Stimulated activated CD8-positive, alpha-beta memory T cell treated with anti-CD3 and anti-CD28 coated beads, Interleukin-15, amount 100 ng/mL, for 4 hours (primary cell): ENCODE data around the gene TRAPPC12.
"Not testable (repeated sequence)": the region's sequence is repeated elsewhere in the genome, so short reads cannot be mapped to it uniquely, and the experiment has no call there.

Experiments
- DNase-seq, 2 donors: peaks; one replicate each; pipeline ENCODE4 v3.0.0-alpha.2; 2020; ENCODE audit warnings: low read depth in 2 of 2

TRAPPC12 gene

GRCh38 chr2:3486047-3487027 lies 106.8 kb downstream of the TRAPPC12 start:
- DNase-seq: no peak

GRCh38 chr2:3487028-3487425 lies 107.5 kb downstream of the TRAPPC12 start:
- DNase-seq: no peak

DNA sequence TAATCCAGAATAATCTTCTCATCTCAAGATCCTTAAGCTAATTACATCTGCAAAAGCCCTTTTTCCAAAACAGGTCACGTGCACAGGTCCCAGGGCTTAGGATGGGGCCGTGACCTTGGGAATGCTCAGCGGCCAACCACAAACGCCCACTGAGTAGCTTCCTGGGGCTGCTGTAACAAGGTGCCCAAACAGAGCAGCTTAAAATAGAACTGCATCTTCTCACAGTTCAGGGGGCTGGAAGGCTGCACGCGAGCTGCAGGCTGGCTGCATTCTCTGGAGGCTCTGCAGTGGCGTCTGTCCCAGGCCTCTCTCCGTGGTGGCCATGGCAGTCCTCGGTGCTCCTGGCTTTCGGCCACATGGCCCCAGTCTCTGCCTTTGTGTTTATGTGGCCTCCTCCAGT lies 107.9 kb downstream of the TRAPPC12 start:
- no peak for DNase-seq

GRCh38 chr2:3488061-3488531 lies 108.6 kb downstream of the TRAPPC12 start:
- no peak for DNase-seq

- DNase-seq: no peak
Observed at GRCh38 chr2:3488855-3489763, 109.6 kb downstream of the TRAPPC12 start.

GRCh38 chr2:3489764-3490115 lies 110.2 kb downstream of the TRAPPC12 start:
- DNase-seq: no peak

GRCh38 chr2:3490191-3491170 lies 111.0 kb downstream of the TRAPPC12 start:
- DNase-seq: no peak

- DNase-seq: no peak
Observed at GRCh38 chr2:3491306-3491705, 111.8 kb downstream of the TRAPPC12 start.

DNA sequence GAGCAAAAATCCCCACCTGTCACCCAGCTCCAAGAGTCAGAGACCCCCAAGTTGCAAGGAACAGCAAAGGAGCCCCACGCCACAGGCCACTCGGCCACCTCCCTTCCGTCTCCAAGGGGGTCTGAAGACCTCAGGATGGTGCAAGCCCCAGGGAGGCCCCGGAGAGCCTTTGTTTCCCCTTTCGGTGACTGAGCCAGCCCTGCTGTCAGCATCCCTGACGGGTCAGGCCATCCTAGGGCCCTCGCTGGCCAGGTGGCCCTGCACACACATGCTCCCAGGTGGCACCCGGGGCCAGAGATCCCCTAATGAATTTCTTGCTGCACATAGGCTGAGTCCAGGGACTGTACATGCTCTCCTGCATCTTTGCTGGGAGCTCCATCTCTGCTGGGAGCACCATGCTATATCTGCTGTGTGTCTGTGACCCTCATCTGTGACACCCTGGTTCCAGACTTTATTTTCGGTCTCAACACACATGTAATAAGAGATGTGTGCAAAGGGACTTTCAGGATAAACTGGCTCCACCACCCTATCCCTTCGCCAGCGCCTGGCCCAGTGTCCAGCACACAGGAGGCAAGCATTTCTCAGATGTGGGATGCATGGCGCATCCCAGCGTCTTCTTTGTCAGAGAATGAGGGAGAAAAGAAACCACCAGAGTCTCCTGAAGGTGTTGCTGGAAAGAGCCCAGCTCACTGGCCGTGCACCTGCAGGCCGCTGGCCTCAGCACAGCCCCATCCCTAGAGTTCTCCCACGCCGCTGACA lies 112.4 kb downstream of the TRAPPC12 start:
- no peak for DNase-seq

- DNase-seq: not testable (repeated sequence)
Observed at GRCh38 chr2:3492475-3492787, 112.9 kb downstream of the TRAPPC12 start.

GRCh38 chr2:3492951-3493614 lies 113.6 kb downstream of the TRAPPC12 start:
- no peak for DNase-seq

DNA sequence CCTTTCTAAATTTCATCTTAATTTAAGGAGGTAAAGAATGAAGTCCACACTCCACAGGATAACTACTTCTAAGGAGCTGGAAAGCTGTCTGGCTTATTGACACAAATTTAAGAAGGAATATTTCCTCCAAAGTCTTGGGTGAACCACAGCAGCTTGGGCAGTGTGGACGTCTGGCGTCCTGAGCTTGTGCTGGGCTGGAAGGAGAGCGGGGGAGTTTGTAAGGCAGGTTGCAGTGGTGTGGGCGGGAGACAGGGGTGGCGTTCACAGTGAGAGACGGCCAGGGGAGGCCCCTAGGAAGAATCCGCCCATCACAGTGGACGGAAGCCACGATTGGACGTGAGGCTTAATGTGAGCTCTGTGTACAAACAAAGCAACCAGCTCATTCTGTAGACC lies 114.1 kb downstream of the TRAPPC12 start:
- DNase-seq: no peak

GRCh38 chr2:3494984-3495666 lies 115.6 kb downstream of the TRAPPC12 start:
- DNase-seq: no peak

- DNase-seq: not testable (repeated sequence)
Observed at GRCh38 chr2:3496708-3497080, 117.2 kb downstream of the TRAPPC12 start.

DNA sequence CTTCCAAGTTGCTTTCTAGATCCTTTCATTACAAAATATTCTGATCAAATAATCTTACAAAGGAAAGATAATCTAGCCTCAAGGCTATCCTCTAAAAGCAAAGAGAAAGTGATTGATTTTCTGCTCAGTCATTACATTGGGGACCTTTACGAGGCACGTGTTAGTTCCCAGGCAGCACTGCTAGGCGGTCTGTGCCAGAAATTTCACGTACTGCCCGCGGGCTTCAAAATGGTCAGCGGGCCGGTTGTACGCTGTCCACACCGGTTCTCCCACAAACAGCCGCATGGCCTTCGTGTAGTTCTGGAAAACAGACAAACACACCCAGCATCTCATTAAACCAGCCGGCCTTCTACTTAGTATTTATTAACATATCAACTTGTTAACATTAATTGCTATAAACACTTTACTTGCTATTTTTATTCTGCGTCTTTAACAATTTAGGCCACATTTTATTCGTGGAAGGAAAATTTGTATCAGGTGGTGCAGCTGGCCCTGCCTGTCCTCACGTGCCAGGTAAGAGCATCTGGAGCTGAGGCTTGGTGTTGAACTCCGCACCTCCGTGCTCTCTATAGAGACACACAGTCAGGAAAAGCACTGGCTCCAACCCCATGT lies 119.4 kb downstream of the TRAPPC12 start:
- no peak for DNase-seq

GRCh38 chr2:3500326-3500899 lies 120.9 kb downstream of the TRAPPC12 start:
- DNase-seq: no peak

- no peak for DNase-seq
Observed at GRCh38 chr2:3503046-3503445, 123.6 kb downstream of the TRAPPC12 start.

GRCh38 chr2:3503483-3503882 lies 124.0 kb downstream of the TRAPPC12 start:
- no peak for DNase-seq

GRCh38 chr2:3504741-3505140 lies 125.2 kb downstream of the TRAPPC12 start:
- no peak for DNase-seq
